ENCODE results near the gene NDRG4.
"Not testable (repeated sequence)": the region's sequence is repeated elsewhere in the genome, so short reads cannot be mapped to it uniquely, and the experiment has no call there.

Gene NDRG4

DNA sequence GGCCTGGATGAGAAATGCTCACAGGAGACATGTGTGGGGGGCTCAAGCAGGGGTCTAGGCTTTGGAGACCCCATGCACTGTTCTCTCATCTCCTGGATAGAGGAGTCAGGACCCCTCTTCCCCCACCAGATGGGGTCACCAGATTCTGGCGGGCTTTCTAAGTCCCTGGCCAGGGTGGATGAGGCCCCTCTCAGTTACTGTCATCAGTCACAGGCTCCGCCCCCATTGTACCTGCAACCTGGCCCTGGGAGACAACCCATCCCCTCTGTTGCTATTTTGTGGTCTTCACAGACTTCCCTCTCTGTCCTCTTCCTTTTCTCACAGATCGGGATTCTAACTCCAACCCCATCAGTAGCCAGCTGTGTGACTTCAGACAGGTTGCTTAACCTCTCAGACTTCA lies 33.5 kb upstream of the NDRG4 start:
- DNase-seq = no peak

DNA sequence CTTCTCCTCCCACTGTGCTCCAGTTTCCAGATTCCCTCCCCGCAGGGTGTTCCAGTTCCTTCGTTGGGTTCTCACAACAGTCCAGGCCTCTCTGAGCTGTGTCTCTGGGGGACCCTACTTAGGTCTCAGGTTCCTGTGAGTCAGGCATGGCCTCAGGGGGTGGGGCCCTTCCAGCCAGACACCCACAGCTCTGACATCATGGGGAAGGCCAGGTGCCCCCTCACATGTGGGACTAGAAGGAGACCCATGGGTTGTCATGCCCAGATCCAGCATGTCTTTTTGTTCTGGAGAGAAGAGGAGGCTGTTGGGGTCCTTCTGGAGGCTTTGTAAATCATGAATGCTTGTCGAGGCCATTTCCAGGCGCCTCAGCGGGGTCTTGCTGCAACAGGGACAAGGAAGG lies 32.0 kb upstream of the NDRG4 start:
- no peak for DNase-seq

DNA sequence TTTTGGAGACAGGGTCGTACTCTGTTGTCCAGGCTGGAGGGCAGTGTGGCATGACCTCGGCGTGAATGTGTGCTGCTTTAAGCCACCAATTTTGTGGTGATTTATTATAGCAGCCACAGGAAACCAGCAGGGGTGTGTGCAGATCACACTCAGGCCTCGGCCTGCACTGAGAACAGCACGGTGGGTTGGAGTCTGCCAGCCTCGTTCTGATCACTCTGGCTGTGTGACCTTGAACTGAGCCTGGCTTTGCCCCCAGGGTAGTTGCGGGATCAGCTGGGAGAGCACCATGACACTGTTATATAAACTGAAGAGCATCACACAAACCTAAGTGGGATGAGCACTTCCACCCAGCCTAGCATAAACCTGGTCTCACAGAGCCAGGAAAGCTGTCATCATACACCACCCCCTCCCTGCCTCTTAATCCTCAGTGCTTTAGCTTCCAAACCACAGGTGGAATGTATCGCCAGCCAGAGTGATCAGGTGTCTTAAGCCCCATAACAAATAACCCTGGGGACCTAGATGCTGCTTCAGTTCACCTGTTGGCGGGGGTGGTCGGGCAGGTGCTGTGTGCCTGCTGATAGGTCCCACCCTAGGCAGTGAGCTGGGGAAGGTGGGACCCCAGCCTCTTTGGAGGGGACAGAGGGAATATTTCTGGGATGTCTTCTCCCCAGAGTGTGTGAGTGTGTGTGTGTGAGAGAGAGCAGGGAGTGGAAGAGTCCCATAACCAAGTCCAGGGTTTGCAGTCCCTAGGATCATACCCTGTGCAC lies 28.6 kb upstream of the NDRG4 start:
- DNase-seq = peak; percentile 48

DNA sequence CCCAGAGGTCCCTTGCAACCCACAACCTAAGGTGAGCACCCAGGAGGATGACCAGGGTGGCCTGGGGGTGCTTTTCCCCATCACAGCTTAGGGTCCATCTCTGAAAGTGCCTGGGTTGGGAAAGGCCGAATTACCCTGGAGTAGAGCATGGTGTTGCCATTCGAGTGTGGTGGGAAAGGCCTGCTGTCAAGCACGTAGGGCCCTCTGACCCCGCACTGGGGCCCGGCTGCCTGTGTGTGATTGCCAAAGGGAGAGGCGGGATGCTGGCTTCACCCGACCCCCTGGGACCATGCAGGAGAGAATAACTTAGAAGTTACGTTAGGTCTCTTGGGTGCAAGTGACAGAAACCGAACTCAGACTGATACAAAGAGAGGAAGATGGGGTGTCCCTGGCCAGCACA lies 27.7 kb upstream of the NDRG4 start:
- DNase-seq = no peak

DNA sequence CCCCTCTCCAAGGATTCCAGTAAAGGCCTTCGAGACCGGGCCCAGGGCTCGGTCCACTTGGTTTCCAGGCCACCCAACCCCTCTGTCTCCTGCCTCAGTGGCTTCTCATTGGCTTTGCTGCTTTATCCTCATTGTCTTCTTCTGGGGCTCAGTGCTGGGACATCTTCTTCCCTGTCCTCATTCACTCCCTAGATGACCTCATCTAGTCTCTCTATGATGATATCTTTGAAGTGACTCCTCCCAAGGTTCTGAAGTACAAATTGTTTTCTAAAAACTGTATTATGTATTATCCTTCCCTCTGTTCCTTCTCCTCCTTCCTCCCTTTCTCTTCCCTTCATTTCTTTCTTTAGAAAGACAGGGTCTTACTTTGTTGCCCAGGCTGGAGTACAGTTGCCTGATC lies 27.1 kb upstream of the NDRG4 start:
- DNase-seq = no peak

DNA sequence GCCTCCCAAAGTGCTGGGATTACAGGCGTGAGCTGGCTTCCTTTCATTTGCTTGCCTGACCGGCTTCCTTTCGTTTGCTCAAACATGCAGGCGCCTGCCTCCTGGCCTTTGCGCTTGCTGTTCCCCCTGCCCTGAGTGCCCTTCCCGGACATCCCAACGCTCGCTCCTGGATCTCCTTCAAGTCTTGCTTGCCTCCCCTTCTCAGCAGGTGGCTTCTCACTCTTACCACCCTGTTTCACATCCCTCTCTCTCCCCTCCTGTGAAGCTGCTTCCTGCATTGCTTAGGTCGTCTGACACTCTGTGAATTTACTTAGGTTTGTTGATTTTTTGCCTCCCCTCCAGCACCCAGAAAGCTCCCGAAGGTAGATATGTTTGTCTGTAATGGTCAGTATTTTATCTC lies 25.6 kb upstream of the NDRG4 start:
- DNase-seq = no peak

DNA sequence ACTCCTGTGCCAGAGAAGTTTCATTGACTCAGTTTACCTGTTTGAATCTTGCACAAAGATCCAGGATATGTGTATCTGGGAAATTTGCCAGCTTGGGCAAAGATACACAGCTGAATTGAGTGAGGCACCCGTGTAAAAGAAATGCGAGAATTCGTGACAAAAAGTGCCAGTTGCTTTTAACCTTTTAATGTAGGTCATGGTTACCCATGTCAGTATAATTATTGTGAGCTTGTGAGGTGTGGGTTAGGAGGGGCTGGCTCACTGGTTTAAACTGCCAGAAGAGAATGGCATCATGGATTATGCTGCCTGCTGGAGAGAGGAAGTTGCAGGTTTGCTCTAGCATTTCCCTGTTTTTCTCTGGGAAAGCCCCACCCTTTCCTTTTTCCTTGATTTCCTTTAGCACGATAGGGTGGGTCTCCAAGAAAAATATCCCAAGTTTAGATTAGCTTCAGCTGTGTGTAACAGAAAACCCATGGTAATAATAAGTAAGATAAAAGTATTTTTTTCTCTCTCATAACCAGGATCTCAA lies 24.8 kb upstream of the NDRG4 start:
- DNase-seq = no peak

DNA sequence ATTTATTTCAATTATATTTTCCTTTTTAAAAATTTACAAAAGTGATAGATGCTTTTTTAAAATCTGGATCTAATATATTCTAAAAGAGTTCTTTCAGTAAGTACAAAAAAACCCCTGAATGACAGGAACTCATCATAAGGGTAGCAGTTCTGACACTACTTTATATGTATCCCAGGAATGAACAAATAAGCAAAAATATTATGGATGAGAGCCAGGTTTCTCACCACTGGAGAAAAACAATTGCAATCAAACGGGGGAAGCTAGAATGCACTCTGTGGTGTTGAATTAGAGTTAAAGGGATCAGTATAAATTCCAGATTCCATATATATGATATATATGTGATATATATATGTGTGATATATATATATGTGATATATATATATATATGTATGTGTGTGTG lies 23.2 kb upstream of the NDRG4 start:
- no peak for DNase-seq

DNA sequence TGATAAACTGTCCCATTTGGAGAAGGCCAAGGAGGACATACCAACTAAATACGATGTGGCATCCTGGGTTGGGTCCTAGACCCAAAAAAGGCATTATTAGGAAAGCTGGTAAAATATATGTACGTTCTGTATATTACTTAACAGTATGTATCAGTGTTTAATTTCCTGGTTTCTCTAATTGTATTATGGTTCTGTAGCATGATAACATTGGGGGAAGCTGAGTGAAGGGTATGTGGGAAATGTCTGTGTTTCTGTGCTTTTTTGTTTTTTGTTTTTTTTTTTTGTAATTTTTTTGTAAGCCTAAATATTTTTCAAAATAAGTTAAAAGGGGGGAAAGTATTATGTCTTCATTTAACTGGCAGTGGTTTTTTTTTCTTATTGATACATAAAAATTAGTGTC lies 21.5 kb upstream of the NDRG4 start:
- no peak for DNase-seq

DNA sequence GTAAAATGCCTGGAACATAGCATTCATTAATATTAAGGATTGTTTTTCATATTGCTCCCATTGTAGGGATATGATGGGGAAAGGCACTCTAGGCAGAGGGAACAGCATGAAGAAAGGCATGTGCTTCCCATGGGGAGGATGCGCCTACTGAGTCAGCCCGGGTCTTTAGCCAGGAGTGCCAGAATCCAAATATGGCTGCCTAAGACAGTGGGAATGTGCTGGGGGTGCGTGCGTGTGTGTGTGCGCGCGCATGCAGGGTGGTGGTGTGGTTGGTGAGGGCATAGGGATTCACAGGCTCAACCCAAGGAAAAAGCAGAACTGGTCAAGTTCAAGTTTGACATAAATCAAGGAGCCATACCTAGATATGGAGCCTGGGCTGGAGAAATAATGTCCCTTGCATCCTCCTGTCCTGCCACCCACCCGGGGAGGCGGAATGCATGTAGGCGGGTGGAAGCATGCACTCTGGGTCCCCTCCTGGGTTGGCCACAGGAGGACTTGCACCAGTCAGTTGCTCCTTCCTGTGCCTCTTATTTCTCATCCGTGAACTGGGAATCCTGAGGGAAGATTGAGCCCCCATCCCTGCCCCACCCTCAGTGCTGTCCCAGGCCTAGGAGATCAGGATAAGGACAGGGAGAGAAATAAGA lies 18.6 kb upstream of the NDRG4 start:
- DNase-seq = no peak

DNA sequence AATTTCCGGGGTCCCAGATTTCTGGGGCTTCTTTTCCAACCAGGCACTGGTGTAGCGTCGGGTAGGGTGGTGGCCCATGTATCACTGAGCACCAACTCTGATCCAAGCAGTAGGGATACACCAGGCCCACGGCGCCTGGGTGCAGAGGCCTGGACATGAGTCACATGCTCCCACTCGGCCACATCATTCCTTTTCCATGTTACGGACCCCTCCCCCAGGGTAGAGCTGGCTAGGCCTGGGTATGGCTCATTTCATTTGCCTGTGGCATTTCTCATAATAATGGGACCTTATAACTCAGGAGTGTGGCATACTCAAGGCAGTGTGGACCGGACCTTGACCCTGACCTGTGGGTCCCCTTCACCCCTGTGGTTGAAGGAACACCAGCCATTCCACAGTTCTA lies 18.0 kb upstream of the NDRG4 start:
- no peak for DNase-seq

DNA sequence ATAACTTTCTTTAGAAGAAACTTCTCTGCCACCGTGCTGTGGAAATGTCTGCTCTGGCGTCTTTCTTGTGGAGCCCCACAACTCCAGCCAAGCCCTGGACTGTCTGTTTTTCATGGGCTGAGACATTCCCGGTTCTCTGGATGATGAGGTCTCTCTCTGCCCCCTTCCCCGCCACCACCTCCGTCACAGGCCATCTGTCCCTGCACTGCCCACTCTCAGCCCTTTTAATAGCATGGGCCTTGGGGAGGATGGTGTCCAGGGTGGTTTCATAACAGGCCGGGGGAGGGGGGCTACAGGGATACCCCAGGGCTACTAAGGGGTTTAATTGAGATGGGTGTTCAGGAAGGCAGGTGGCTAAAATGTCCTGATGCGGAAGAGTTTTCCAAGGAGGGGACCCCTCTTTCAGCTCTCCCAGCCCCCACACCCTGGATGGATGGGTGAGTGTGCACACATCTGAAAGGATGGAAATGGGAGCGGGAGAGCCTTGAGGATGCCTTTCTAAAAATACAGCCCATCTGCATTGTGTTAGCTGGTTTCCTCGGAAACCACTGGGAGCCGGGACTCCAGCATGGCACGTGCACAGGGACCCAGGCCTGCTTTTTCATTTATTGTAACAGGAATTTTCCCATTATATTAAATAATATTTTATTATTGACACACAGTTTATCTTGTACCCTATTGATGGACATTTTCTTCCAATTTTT lies 14.6 kb upstream of the NDRG4 start:
- DNase-seq = no peak

DNA sequence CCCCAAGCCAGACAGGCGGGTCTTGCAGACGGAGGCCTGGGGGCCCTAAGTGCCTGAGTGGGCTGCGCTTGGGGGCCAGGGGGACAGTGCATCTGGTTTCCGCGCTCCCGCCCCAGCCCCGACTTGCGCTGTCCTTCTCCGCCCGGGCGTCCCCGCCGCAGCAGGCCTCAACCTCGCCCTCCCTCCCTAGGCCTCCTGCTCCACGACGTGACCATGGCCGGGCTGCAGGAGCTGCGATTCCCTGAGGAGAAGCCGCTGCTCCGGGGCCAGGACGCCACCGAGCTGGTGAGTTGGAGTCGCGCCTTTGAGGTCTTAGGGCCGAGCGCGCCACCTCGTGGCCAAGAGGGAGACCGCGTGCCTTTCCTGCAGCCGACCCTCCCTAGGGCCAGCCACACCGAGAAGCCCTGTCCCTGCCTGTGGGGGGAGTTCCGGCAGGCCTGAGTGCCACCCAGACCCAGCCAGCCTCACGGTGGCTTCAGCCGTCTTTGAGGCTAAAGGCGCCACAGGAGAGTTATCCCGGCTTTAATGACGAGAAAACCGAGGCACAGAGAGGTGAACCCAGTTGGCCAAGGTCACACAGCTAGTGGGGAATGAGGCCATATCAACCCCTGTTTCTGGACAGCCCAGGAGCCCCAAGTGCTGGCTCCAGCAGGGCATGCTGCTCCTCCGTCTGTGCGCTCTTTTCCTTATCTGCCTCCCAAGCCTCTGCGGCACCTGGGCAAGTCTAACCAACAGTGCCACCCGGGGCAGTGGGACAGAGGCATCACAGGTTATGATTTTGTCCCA lies 12.2 kb upstream of the NDRG4 start:
- peak; percentile 75 for DNase-seq

DNA sequence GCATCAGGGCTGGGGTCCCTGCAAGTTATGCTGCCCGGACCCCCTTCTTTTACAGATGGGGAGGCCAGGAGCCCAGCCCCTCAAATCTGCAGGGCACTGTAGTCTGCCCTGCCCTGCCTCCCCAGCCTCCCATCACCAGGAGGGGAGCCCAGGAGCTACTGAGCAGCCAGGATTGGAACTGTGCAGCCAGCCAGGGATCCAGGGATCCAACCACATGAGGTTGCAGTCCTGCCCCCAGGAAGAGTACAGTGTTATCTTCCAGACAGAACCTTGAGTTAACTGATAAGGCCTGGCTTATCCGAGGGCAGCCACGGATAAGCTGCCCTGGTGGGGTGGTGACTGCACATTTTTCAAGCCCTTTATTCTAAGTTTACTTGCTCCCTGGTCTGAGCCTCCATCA lies 11.4 kb upstream of the NDRG4 start:
- no peak for DNase-seq

DNA sequence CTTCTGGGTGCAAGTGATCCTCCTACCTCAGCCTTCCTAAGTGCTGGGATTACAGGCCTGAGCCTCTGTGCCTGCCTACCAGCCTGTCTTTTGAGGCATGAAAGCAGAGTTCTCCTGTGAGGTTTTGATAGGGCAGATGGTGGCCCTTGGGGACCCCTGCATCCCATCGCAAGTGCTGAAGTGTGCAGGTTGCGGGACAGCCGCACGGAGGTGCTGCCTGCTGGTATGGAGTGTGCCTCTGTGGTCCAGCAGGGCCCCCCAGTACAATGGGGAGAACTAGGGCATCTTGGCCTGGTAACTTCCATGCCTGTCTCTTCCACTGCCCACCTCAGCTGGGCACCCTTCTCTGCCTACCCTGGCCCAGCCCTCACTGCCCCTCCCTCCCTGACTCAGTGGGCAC lies 9.9 kb upstream of the NDRG4 start:
- DNase-seq = no peak

DNA sequence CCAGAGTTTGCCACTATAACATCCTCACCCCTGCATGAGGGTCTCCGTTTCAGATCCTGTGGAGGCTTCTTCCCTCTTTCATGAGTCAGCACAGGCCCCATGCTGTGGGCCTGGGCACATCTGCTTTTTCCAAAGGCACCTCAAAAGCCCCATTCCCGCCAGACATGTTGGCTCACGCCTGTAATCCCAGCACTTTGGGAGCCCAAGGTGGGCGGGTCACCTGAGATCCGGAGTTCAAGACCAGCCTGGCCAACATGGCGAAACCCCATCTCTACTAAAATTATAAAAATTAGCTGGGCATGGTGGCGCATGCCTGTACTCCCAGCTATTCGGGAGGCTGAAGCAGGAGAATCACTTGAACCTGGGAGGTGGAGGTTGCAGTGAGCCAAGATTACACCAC lies 9.4 kb upstream of the NDRG4 start:
- not testable (repeated sequence) for DNase-seq

DNA sequence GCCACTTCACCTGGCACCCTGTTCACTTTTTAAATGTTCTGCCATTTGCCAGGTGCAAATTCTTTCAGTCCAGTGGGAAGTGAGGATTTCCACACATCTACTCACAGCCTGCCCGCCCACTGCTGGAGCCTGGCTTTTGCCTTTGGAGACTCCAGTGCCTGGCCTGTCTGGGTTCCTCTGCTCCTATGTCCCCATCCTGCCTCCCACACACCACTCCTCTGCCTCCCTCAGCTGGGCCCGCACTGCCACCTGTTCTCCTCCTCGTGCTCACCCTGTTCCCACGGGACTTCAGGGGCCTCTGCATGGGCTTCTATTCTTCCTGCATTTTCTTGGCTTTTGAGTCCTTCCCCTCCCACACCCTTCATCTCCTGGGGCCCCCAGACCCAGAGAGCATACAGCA lies 7.9 kb upstream of the NDRG4 start:
- DNase-seq = peak; percentile 69

DNA sequence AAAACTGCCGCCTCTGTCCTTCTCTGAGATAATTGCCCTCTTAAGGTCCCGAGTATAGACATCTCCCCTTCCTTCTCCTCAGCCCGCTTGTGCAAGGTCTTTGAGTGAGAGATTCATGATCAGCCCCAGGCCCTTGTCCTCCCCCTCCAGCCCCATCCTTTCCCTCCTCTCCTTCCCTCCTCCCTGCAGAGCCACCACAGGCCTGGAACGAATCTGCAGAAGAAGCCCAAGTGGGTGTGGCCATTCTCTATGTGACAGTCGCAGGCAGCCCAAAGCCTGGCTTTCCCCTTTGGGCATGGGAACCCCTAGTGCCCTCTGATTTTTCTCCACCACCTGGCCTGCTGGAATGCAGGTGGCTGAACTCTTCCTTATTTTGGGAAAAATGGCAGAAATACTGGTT lies 7.2 kb upstream of the NDRG4 start:
- DNase-seq = peak; percentile 20

DNA sequence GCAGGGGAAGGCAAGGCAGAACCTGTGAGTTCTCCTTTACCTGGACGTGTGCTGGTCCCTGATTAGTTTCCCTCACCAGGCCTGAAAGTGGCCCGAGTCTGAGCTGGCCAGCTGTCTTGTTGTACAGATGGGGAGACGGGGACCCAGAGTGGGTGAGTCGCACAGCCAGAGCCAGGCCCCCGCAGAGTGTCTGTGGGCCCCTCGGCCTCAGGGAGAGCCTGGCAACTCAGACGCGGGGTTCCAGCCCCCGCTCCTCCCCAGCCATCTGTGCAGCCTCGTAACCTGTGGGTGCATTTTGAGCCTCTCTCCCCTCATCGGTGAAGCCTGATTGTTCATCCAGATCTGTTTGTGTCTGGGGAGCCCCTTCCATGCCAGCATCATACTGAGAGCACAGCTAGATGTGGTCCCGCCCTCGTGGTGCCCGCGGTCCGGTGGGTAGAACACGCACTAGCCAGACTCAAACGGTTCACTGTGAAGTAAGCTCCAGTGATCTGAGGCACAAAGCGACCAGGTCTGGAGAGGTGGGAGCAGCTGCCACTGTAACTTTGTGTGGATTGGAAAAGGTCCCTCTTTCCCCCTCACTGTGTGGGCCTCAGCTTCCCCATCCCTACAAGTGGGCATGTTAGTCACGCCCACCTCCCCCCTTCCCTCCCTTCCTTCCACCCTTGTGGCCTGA lies 6.0 kb upstream of the NDRG4 start:
- no peak for DNase-seq

DNA sequence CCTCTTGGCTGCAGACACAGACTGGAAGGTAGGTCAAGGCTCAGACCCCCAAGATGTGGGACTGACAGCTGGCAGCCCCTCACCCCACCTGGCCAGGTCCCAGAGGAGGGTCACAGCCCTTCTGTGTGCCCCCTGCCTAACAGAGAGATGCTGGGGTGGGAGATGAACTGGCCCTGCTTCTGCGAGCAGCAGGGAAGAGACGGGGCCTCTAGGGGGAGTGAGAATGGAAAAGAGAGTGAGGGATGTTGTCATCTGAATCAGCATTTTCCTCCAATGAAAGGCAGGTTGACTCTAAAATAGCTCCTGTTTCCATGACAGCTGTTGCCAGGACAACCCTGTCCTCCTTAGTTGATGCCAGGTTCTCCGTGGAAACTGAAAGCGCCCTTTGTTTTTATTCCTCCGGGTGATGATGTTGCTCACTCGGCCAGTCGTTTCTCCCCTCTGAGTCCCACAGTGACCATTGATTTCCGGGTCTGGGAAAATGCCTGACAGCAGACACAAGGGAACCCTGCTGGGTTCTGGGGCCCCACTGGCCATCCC lies 4.9 kb upstream of the NDRG4 start:
- peak; percentile 81 for DNase-seq

DNA sequence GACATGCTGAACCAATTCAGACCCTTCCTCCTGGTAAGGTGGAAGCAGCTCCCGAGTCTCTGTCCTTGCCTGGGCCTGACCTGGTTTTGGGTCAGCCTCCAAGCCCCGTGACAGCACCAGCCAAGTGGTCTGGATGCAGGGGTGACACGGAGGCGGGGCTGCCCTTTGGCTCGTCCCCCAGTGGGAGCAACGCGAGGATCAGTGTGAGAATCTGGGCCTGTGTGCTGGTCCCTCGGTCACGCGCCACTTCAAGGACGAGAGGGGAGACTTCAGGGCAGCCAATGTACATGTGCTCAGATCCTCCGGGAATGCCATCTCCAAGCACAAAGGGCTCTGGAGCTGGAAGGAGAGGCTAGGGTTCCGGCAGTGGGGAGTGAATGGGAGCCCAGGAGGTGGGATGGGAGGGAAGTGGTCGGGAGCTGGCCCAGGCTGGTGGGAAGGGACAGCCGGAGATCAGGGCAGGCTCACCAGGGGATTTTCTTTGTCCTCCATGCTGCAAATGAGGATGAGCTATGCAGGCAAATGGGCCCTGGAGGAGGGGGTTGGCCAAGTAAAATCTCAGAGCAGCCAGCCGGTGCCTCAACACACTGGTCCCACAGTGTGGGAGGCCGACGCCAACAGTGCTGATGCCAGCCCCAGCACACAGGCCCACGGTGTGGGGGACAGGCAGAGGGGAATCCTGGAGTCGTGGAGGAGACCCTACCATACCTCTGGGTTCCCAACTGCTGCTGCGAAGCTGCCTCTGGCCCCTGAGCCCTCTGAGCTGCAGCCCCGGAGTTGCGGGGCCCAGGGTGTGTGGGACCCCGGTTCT lies 4.2 kb upstream of the NDRG4 start:
- DNase-seq = no peak
